ENCODE data around the gene CYP2A6. TPM values are rescaled to one million over a fixed set of nuclear protein-coding genes. Genes with fewer than 3 reads are reported as not detected.
A peak's percentile ranks its signal among the peaks of the same experiment; 100 is the strongest.
"Not testable (repeated sequence)": the region's sequence is repeated elsewhere in the genome, so short reads cannot be mapped to it uniquely, and the experiment has no call there.

Gene CYP2A6
- total RNA-seq, 1 donor from 2014 or later: not detected

GRCh38 chr19:40842997-40843652 is 7.1 kb downstream of the CYP2A6 start:
- not testable (repeated sequence) for DNase-seq

DNA sequence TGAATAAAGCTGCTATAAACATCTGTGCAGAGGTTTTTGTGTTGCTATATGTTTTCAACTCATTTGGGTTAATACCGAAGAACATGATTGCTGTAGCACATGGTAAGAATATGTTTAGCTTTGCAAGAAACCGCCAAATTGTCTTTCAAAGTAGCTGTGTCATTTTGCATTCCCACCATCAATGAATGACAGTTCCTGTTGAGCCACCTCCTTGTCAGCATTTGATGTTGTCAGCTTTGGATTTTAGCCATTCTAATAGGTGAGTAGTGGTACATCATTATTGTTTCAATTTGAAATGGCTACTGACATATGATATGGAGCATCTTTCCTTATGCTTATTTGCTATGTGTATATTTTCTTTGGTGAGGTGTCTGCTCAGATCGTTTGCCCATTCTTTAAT is 8.2 kb downstream of the CYP2A6 start:
- not testable (repeated sequence) for DNase-seq

GRCh38 chr19:40838477-40838876 is 11.8 kb downstream of the CYP2A6 start:
- DNase-seq: not testable (repeated sequence)

DNA sequence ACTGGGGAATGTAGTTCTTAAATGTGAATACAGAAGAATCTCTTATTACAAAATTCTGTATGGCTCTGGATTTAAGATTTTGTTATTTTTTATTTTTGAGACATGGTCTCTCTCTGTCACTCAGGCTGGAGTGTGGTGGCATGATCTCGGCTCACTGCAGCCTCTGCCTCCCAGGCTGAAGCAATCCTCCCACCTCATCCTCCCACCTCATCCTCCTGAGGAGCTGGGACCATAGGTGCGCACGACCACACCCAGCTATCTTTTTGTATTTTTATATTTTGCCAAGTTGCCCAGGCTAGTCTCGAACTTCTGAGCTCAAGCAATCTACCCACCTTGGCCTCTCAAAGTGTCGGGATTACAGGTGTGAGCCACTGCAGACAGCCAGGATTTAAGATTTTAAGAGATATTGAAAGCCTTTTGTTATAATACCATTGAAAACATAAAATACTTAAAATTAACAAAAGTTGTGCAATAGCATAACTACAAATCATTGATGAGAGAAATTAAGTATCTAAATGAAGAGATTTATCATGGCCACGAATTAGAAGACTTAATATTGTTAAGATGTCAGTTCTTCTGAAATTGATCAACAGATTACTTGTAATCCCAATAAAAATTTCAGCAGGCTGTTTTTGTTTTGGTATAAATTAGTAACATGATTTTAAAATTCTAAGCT is 13.4 kb downstream of the CYP2A6 start:
- no peak for DNase-seq

GRCh38 chr19:40833728-40834533 is 16.3 kb downstream of the CYP2A6 start:
- DNase-seq: not testable (repeated sequence)

GRCh38 chr19:40832431-40832790 is 17.8 kb downstream of the CYP2A6 start:
- DNase-seq: not testable (repeated sequence)

DNA sequence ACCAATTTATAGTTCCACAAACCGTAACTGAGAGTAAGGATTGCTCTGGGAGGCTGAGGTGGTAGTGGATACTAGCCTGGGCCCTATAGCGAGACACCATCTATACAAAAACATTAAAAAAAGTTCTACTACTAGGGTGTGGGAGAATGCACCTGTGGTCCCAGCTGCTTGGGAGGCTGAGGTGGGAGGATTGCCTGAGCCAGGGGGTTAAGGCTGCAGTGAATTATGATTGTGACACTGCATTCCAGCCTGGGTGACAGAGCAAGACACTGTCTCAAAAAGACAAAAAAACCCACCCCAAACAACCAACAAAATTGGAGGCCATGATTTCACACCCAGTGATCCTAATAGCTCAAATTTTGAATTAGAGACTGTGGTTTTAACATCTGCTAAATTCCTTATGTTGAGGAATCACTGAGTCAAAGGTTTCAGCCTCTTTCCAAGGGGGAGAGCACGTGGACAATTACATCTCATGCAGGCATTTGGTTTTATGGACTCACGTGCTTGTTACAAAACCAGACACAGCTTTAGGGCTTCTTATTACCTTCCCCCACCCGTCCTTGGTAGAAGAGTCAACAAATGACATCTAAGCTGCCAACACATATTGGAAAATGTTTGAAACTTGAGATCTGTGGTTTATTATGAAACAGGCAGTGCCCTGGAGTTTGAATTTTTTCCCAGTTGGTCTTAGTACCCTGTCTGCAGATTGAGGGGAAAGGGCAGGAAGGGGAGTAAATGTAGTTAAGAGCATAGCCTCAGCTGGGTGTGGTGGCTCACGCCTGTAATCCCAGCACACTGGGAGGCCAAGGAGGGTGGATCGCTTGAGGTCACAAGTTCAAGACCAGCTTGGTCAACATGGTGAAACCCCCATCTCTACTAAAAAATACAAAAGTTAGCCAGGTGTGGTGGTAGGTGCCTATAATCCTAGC is 18.5 kb downstream of the CYP2A6 start:
- DNase-seq: peak; percentile 32

DNA sequence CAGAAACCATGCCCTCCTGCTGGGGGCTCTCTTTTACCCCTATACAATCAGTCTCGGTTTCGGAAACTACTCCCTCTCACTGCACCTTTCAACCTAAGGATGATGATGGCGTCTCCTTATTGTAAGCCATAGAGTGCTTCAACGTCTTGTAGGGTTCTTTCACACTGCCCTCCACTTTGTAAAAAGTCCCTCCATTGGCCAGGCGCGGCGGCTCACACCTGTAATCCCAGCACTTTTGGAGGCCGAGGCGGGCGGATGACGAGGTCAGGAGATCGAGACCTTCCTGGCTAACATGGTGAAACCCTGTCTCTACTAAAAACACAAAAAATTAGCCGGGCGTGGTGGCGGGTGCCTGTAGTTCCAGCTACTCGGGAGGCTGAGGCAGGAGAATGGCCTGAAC is 19.5 kb downstream of the CYP2A6 start:
- not testable (repeated sequence) for DNase-seq

- no peak for DNase-seq
These were observed 21.0 kb downstream of the CYP2A6 start for GRCh38 chr19:40829205-40829604.

DNA sequence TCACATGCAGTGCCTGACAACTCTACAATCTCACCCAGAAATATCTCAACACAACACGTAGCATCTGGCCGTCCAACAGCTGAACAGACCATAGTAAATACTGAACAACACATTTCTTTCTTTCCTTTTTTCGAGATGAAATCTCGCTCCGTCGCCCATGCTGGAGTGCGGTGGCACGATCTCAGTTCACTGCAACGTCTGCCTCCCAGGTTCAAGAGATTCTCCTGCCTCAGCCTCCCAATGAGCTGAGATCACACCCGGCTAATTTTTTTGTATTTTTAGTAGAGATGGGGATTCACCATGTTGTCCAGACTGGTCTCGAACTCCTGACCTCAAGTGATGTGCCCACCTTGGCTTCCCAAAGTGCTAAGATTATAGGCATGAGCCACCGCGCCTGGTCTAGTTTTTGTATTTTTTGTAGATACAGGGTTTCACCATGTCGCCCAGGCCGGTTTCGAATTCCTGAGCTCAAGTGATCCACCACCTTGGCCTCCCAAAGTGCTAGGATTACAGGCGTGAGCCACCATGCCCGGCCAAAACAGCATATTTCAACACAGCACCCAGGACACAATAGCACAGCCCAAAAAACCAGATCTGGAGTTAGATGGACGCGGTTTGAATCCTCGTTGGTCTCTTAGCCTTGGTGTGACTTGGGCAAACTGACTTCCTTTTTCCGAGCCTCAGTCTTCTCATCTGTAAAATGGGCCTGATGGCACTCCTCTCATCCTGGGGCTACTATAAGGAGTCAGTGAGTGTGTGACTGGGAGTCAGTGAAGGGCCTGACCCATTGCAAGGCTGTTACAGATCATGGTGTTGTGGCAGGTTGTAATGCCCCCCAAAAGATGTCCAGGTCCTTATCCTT is 22.6 kb downstream of the CYP2A6 start:
- no peak for DNase-seq

GRCh38 chr19:40826699-40827385 is 23.4 kb downstream of the CYP2A6 start:
- not testable (repeated sequence) for DNase-seq

DNA sequence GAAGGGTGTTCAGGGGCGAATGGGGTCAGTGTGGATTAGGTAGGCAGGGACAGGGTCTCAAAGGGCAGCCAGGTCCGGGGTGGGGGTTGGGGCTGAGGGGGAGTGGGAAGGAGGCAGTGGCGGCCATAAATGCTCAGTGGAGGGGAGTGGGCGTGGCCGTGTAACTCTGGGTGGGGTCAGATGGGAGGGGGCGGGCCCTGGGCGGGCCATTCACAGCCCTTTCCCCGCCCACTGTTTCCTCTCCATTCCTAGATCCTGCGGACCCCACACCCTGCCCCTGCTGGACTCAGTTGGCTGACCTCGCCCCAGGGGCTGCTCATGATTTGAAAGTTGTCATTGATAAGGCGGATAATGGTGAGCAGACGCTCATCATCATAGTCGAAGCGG is 23.9 kb downstream of the CYP2A6 start:
- DNase-seq: not testable (repeated sequence)

GRCh38 chr19:40825460-40826095 is 24.7 kb downstream of the CYP2A6 start:
- not testable (repeated sequence) for DNase-seq

GRCh38 chr19:40824916-40825315 is 25.3 kb downstream of the CYP2A6 start:
- not testable (repeated sequence) for DNase-seq

DNA sequence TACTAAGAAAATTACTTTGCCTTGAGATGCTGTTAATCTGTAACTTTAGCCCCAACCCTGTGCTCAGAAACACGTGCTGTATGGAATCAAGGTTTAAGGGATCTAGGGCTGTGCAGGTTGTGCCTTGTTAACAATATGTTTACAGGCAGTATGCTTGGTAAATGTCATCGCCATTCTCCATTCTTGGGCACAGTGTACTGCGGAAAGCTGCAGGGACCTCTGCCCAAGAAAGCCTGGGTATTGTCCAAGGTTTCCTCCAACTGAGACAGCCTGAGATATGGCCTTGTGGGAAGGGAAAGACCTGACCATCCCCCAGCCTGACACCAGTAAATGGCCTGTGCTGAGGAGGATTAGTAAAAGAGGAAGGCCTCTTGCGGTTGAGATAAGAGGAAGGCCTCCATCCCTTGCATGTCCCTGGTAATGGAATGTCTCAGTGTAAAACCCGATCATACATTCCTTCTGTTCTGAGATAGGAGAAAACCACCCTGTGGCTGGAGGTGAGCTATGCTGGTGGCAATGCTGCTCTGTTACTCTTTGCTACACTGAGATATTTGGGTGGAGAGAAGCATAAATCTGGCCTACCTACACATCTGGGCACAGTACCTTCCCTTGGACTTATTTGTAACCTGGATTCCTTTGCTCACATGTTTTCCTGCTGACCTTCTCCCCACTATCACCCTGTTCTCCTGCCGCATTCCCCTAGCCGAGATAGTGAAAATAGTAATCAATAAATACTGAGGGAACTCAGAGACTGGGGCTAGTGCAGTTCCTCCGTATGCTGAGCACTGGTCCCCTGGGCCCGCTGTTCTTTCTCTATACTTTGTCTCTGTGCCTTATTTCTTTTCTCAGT is 27.3 kb downstream of the CYP2A6 start:
- not testable (repeated sequence) for DNase-seq

GRCh38 chr19:40822161-40822560 is 28.1 kb downstream of the CYP2A6 start:
- DNase-seq: no peak

GRCh38 chr19:40819479-40820234 is 30.6 kb downstream of the CYP2A6 start:
- DNase-seq: peak; percentile 65

Data from tongue (tissue), 2 donors.